ENCODE results near the gene GALNT7.

The GALNT7 gene

GRCh38 chr4:173311368-173311767 is 142.8 kb downstream of the GALNT7 start:
- DNase-seq (ENCODE audit: low spot score): no peak

- no peak for DNase-seq (ENCODE audit: low spot score)
Measured at GRCh38 chr4:173314715-173315114, 146.1 kb downstream of the GALNT7 start.

- DNase-seq (ENCODE audit: low spot score): no peak
Measured at GRCh38 chr4:173316060-173316459, 147.4 kb downstream of the GALNT7 start.

- no peak for DNase-seq (ENCODE audit: low spot score)
Measured at GRCh38 chr4:173317004-173317403, 148.4 kb downstream of the GALNT7 start.

- no peak for DNase-seq (ENCODE audit: low spot score)
Measured at GRCh38 chr4:173318240-173318639, 149.6 kb downstream of the GALNT7 start.

- DNase-seq (ENCODE audit: low spot score): peak; percentile 25
Measured at GRCh38 chr4:173318648-173319211, 150.1 kb downstream of the GALNT7 start.

- no peak for DNase-seq (ENCODE audit: low spot score)
Measured at GRCh38 chr4:173319696-173320095, 151.1 kb downstream of the GALNT7 start.

GRCh38 chr4:173325007-173325736 is 156.6 kb downstream of the GALNT7 start:
- DNase-seq (ENCODE audit: low spot score): no peak

GRCh38 chr4:173328236-173328901 is 159.8 kb downstream of the GALNT7 start:
- DNase-seq (ENCODE audit: low spot score): no peak

GRCh38 chr4:173330590-173330989 is 162.0 kb downstream of the GALNT7 start:
- DNase-seq (ENCODE audit: low spot score): no peak

GRCh38 chr4:173332021-173332487 is 163.4 kb downstream of the GALNT7 start:
- DNase-seq (ENCODE audit: low spot score): no peak

- DNase-seq (ENCODE audit: low spot score): peak; percentile 4
Measured at GRCh38 chr4:173332963-173333657, 164.5 kb downstream of the GALNT7 start.

- peak; percentile 25 for DNase-seq (ENCODE audit: low spot score)
Measured at GRCh38 chr4:173333658-173334084, 165.1 kb downstream of the GALNT7 start.

GRCh38 chr4:173334085-173334890 is 165.7 kb downstream of the GALNT7 start, which contains the start of gene HMGB2:
TSS of gene HMGB2 (minus strand) at chr4:173334358. CDS start at chr4:173333649, 709 bp downstream.
- DNase-seq (ENCODE audit: low spot score): peak; percentile 100

- peak; percentile 69 for DNase-seq (ENCODE audit: low spot score)
Measured at GRCh38 chr4:173334891-173335752, 166.5 kb downstream of the GALNT7 start.

- no peak for DNase-seq (ENCODE audit: low spot score)
Measured at GRCh38 chr4:173337463-173337862, 168.9 kb downstream of the GALNT7 start.

GRCh38 chr4:173343832-173344397 is 175.3 kb downstream of the GALNT7 start:
- DNase-seq (ENCODE audit: low spot score): no peak

- no peak for DNase-seq (ENCODE audit: low spot score)
Measured at GRCh38 chr4:173345648-173346047, 177.0 kb downstream of the GALNT7 start.

- DNase-seq (ENCODE audit: low spot score): no peak
Measured at GRCh38 chr4:173346074-173346473, 177.5 kb downstream of the GALNT7 start.

GRCh38 chr4:173347467-173347866 is 178.9 kb downstream of the GALNT7 start:
- DNase-seq (ENCODE audit: low spot score): no peak

Data from germinal center (tissue), 1 donor.